Stimulated activated CD8-positive, alpha-beta memory T cell treated with anti-CD3 and anti-CD28 coated beads, Interleukin-2, amount 100 ng/mL, for 48 hours (primary cell): ENCODE measurements around the gene LAMB4.

Source experiments
- DNase-seq, 2 donors: peaks; one replicate each; pipeline ENCODE4 v3.0.0-alpha.2; 2020; ENCODE audit warnings: low read depth in 2 of 2

LAMB4 gene

DNA sequence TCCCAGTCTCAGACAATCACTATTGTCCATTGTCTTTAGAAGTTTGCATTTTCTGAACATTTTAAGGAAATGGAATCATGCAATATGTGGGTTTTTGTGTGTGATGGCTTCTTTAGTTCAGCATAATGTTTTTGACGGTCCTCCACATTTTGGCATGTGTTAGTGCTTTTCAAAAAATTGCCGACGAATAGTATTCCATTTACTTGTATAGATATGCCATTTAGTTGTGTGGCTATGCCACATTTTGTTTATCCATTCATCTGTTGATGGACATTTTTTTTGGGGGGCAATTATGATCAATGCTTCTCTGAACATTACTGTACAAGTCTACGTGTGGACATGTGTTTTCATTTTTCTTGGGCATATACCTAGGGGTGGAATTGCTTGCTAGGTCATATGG, 12.0 kb upstream of the LAMB4 start:
- no peak for DNase-seq

GRCh38 chr7:108140671-108141070, 10.5 kb upstream of the LAMB4 start:
- DNase-seq: no peak

- no peak for DNase-seq
Observed at GRCh38 chr7:108138911-108139310, 8.8 kb upstream of the LAMB4 start.

DNA sequence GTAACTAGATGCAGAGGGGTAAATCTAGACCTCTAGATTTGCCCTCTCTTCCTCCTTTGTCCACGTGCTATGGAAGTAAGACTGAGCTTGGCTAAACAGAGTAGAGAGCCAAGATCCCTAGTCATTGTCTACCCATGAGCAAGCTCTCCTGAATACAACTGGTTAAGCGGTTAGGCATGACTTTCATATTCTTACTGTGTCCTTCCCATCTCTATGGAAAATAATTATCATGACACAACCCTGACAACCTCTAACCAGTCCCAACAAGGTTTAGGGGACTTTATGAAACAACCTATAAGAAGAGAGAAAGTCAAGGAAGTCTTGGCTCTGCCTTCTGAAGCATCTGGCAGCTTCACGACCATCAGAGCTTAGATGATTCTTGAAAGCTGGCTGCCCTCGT, 7.8 kb upstream of the LAMB4 start:
- no peak for DNase-seq

- DNase-seq: no peak
Observed at GRCh38 chr7:108137040-108137439, 6.9 kb upstream of the LAMB4 start.

GRCh38 chr7:108136191-108136688, 6.1 kb upstream of the LAMB4 start:
- DNase-seq: no peak

DNA sequence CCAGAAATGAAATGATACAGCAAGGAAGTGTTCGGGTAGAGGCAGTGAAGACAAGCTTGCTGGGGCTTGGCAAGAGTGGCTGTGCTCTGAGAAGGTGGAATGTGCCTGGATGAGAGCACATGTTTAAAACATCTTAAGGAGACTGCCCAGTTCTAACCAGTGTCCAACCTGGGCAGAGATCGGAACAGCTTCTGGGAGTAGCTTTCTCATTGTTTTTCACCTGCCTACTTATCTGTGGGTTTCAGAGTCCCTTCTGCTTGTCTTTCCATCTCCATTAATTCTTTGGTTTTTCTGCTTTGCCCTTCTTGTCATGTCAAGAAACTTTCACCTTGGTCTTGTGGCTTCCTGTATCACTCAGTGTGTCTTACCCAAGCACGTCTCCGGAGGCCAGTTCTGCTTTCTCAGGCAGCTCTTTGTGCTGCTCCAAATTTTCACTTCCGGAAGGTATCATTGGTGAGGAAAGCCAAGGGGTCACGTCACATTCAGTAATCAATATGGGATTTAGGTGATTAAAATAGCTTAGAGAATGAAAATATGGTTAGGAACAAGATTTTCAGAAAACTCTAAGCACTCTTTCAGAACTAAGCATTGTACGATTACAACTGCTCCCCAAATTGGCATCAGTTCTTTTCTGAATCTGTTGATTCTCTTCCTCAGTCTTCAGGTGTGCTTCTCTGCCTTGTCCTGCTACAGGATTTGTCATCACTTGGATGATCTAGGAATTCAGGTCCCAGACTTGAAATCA, 5.5 kb upstream of the LAMB4 start:
- DNase-seq: peak; percentile 13 to 23

DNA sequence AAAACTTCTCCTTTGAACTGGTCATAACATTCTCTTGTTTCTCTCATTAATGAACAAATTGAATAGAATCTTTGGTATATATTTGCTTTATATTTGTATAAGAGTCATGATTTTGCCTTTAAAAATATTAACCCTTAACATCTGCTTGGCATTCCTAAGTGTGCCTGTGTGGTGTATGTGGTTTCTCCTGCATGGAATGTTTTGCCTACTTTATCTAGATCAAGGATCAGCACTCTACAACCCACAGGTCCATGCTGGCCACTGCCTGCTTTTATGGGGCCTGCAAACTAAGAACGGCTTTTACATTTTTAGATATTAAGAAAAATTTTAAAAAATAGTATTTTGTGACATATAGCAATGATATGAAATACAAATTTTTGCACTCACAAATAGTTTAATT, 4.3 kb upstream of the LAMB4 start:
- no peak for DNase-seq

- no peak for DNase-seq
Observed at GRCh38 chr7:108132551-108133265, 2.5 kb upstream of the LAMB4 start.

DNA sequence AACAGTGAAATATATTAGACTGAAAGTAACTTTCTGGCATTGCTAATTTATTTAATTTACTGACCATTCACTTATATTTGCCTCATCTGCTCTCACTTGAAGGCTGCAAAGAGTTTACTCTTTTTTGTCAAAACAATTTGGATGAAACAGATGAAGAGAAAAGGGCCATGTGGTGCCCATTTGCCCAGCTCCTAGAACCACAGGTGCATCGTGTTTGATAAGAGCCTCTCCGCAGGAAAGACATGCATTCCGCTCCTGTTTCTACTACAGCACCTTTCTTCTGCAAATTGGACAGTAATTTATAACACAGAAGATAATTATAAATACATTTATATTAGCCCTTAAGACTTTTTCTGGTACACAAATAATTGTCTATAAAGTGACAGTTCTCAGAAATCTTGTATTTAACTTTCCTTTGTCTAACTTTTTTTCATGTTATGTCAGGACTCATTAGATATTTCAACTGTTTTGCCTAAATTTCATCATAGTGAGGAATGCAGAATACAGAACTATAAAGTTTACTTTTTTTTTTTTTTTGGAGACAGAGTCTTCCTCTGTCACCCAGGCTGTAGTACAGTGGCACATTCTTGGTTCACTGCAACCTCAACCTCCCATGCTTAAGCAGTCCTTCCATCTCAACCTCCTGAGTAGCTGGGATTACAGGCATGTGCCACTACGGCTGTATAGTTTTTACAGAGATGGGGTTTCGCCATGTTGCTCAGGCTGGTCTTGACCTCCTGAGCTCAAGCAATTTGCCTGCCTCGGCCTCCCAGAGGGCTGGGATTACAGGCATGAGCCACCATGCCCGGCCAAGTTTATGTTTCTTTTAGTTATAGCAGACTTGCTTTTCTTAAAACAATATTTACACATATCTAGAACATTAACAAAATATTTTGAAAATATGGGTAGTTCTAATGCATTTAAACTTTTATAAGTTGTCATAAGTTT, 869 bp downstream of the LAMB4 start:
- no peak for DNase-seq

DNA sequence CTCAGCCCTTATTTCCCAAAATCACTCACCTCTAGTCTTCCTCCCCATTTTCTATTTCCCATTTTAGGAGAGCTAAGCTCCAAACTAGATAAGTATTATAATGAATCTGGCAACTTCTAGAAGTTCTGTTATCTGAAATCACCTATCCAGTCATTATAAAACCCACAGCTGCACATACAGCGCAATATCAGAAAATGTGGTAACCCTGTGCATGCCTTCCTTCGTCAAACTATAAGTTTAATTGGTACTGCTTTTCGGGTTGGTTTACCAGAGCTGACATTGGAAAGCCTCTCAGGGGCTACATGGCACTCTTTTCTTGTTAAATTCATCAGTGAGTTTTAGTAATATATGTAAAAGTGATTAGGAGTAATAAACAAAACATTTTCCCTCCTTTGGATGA, 1.6 kb downstream of the LAMB4 start:
- no peak for DNase-seq

DNA sequence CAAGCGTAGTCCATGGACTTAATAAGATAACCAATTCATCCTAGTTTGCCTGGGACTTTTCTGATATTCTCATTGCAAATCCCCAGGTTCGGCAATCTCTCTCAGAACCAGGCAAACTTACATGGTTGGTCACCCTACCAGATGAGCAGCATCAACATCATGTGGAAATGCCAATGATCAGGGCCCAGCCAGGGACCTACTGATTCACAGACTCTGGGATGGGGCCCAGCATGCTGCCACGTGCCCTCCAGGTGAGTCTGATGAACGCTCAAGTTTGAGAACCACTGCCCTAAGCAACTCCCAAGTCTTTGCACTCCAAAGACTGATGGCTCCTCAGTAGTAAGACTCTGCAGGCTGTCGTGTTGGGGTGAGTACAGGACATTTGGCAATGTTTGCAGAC, 2.7 kb downstream of the LAMB4 start:
- DNase-seq: no peak

DNA sequence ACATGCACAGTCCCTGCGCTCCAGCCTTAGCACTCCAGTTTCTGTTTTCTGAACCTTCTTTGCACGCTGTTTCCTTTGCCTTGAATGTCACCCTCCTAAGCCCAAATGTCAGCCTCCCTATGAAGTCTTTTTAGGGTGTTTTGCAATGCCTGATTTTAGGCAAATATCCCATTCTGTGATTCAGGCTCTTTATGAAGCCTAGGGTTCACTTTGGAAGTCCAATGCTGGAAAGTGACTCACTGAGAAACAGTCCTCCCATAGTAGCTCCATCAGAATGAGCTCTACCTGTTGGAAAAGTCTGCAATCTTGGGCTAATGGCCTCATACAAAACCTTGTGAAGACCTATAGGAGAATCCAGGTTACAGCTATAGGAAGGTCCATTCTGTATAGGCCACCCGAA, 5.3 kb downstream of the LAMB4 start:
- no peak for DNase-seq

DNA sequence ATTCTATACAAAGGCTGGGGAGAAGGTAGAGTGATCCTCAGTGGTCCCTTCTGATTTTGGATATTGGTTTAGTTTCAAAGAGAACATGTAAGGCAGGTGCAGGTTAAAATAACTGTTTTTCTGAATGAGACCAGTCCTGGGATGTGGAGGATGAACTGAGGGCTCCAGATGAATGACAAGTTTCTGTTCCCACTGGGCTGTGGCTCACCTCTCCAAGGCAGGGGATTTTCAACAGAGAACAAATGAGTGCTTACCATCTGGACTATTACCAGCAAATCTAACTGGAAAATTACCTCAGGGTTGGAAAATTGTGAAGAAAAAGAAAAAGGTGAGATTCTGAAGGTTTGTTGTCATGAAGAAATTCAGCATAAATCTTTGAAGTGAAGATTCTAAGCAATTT, 8.0 kb downstream of the LAMB4 start:
- no peak for DNase-seq

GRCh38 chr7:108120933-108121332, 9.2 kb downstream of the LAMB4 start:
- no peak for DNase-seq

DNA sequence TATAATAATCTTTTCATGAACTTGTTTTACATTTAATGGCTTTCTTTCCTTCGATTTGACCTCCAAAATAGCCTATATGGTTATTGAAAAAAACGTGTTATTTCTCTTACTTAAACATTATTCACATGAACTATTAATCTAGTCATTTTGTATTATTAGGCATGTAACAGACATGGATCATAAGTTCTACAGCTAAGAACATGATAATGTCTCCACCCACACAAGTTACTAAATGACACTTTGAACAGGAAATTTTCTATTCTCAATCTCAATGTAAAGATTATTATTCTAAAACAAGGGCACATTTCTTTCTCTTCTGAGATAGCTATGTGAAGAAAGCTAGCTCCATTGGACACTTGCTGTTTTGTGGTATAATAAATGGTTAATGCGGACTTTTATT, 10.0 kb downstream of the LAMB4 start:
- no peak for DNase-seq

- no peak for DNase-seq
Observed at GRCh38 chr7:108118959-108119358, 11.2 kb downstream of the LAMB4 start.

GRCh38 chr7:108114117-108114841, 15.9 kb downstream of the LAMB4 start:
- DNase-seq: no peak

GRCh38 chr7:108112683-108113082, 17.5 kb downstream of the LAMB4 start:
- no peak for DNase-seq

DNA sequence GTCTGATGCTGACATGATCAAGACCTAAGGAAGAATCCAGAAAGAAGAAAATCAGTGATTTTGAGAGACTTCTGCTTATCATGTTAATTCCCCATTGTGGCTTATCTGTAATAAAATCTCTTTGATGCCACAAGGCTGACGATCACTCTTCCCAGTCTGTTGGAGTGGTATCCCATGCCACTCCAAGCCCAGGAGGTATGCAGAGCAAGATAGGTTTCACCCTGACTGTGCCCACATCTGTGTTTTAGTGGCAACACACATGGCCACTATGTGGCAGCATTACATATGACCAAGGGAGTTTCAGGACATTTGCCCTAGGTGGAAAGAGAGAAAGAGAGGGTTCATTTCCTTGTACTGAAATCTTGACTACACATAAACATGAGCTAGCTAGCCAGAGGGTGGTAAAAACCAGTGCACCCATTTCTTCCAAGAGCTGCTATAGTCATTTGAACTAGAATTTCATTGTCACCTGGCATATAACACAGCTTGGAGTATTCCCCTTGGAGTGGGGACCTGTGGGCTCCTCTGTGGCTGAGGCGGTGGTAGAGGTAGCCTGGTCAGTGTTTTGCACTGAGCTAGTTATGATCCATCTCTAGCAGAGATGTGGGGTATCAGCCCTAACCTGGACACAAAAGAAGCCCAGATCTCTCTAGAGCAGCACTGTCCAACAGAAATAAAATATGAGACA, 20.8 kb downstream of the LAMB4 start:
- DNase-seq: no peak

DNA sequence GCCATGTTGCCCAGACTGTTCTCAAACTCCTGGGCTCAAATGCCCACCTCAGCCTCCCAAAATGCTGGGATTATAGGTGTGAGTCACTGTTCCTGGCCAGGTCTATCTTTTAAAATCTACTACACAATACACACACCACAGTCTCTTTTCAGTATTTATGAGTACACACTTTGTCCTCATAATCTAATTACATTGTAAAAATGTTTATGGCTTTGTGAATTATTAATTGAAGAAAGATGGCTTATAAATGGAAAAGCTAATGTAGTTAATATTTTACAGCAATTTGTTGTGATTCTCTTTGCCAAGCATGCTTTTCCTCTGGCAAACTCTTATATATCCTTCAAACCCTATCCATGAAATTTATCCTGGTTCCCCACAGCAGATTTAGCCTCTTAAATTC, 22.0 kb downstream of the LAMB4 start:
- DNase-seq: no peak
